K562 (cell line): ENCODE measurements around the gene ZNF8. TPM values are rescaled to one million over a fixed set of nuclear protein-coding genes. Genes with fewer than 3 reads are reported as not detected.

ENCODE experiments used
- BRD4 ChIP-seq: fragments of 200-600 bp; sonication (generic); IDR thresholded peaks from 2 replicates; pipeline ENCODE4 v1.6.1; 2017; ENCODE audit warnings: inconsistent platforms
- CREM ChIP-seq: IDR thresholded peaks from 2 replicates; pipeline ENCODE4 v1.6.1; 2014; ENCODE audit warnings: antibody characterized with exemption, low read depth
- DIDO1 ChIP-seq: fragments of 450-650 bp; IDR thresholded peaks from 2 replicates; pipeline ENCODE4 v1.6.1; 2016; ENCODE audit warnings: low read depth, missing biosample characterization, missing genetic modification characterization
- GABPA ChIP-seq: fragments of 200-800 bp; sonication (Bioruptor generic); conservative IDR thresholded peaks from 2 replicates; pipeline ENCODE4 v1.6.1; 2016; ENCODE audit warnings: low read depth, missing genetic modification characterization, missing compliant biosample characterization
- PHF8 ChIP-seq: fragments of 200-600 bp; sonication (generic); IDR thresholded peaks from 2 replicates; pipeline ENCODE4 v1.6.1; 2012; ENCODE audit warnings: mixed run types, mild to moderate bottlenecking, inconsistent platforms, low read length, moderate library complexity, borderline replicate concordance
- RBBP5 ChIP-seq: fragments of 200-600 bp; sonication (generic); IDR thresholded peaks from 2 replicates; pipeline ENCODE4 v1.6.1; 2012; ENCODE audit warnings: borderline replicate concordance, mild to moderate bottlenecking, low read length, control low read depth, inconsistent platforms; ENCODE audit not compliant: insufficient read depth, poor library complexity, severe bottlenecking
- SAP30 ChIP-seq: fragments of 200-600 bp; sonication (generic); IDR thresholded peaks from 2 replicates; pipeline ENCODE4 v1.6.1; 2012; ENCODE audit warnings: borderline replicate concordance, low read depth, mild to moderate bottlenecking, moderate library complexity, low read length, control low read depth, inconsistent platforms; ENCODE audit not compliant: insufficient read depth, poor library complexity, severe bottlenecking
- SIN3A ChIP-seq, 2 experiments: fragments of 150-350 bp in 1 of 2; IDR thresholded peaks; 2 replicates each; pipeline ENCODE4 v1.6.1; 2011 to 2016; ENCODE audit warnings: borderline replicate concordance in 2 of 2, low read depth in 2 of 2, low read length in 2 of 2, mild to moderate bottlenecking in 2 of 2, moderate library complexity in 2 of 2; ENCODE audit not compliant: control insufficient read depth in 1 of 2
- TAF9B ChIP-seq: fragments of 450-650 bp; IDR thresholded peaks from 2 replicates; pipeline ENCODE4 v1.6.1; 2018; ENCODE audit warnings: mild to moderate bottlenecking; ENCODE audit not compliant: partially characterized antibody
- polyA plus RNA-seq, 8 experiments: library from polyadenylated mRNA; depleted of rRNA in 4 of 8; stranded (reverse) in 5 of 8; unstranded in 3 of 8; fragments of >200 nt; fragmentation: Nextera tagmentation in 2 of 8; fragmentation: Illumina TruSeq in 1 of 8; extraction: Ambion mirVana in 2 of 8; extraction: Trizol in 1 of 8; gene quantifications; 2 replicates each; pipeline versions ENCODE4 v1.2.1 to v1.2.3, GENCODE V29; 2011 to 2014; ENCODE audit warnings: inconsistent platforms in 1 of 8, missing spikeins in 1 of 8
- total RNA-seq, 7 experiments: library from RNA; depleted of rRNA in 6 of 7; stranded (reverse); fragments of >200 nt in 6 of 7; fragmentation: Illumina TruSeq in 2 of 7; extraction: Trizol in 2 of 7; gene quantifications; 2 replicates each; pipeline versions ENCODE4 v1.2.1 to v1.2.3, GENCODE V29; 2011 to 2021; ENCODE audit warnings: low replicate concordance in 1 of 7
- TF ChIP-seq, protein P1 (sequence below): sonication (generic); formaldehyde crosslinking; IDR thresholded peaks from 2 replicates; pipeline ENCODE4 v1.8.0; 2022; ENCODE audit warnings: missing genetic modification reagents, mild to moderate bottlenecking, borderline replicate concordance
- TF ChIP-seq, protein P2 (sequence below): IDR thresholded peaks from 2 replicates; pipeline ENCODE4 v1.6.1; 2014; ENCODE audit warnings: antibody characterized with exemption
- TF ChIP-seq, protein P3 (sequence below): sonication (generic); formaldehyde crosslinking; IDR thresholded peaks from 2 replicates; pipeline ENCODE4 v1.8.0; 2022; ENCODE audit warnings: mild to moderate bottlenecking, missing genetic modification reagents
- TF ChIP-seq, protein P4 (sequence below): fragments of 250-450 bp; sonication (Bioruptor Pico); IDR thresholded peaks from 2 replicates; pipeline ENCODE4 v1.4.0; 2020
- TF ChIP-seq, protein P5 (sequence below): sonication (generic); formaldehyde crosslinking; IDR thresholded peaks from 2 replicates; pipeline ENCODE4 v1.8.1; 2023; ENCODE audit warnings: mild to moderate bottlenecking, missing genetic modification reagents

ZNF8 gene
- total and polyA plus RNA-seq, 9 of the 15 experiments (the other 6 are each of a cell fraction or from before 2014, with no cell fraction given), result 0.71 to 7.7 (median 4.7) TPM

DNA sequence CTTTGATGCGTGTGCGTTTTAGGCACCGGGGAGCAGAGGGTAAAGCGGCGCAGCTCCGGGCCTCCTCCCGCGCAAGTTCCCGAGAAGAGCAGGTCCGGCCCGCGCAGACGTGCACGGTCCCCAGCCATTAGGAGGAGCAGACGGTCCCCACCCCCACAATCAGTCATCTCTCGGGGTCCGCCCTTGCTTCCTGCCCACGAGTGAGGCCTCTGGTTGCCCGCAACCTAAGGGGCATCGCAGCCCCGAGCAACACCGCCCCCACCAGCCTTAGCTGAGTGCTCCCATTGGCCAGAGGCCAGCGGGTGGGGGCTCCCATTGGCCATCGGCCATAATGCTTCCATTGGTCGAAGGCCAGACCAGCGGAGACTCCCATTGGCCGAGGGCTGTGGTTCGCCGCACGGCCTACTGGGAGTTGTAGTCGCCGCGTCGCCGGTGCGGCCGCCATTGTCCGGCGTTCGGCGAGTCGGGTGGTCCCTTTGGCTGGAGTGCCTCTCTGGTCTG lies at the start of gene ZNF8 (continued):
- TF ChIP-seq, protein P1, sequence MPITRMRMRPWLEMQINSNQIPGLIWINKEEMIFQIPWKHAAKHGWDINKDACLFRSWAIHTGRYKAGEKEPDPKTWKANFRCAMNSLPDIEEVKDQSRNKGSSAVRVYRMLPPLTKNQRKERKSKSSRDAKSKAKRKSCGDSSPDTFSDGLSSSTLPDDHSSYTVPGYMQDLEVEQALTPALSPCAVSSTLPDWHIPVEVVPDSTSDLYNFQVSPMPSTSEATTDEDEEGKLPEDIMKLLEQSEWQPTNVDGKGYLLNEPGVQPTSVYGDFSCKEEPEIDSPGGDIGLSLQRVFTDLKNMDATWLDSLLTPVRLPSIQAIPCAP (CRISPR knock-in tag), result no peak
- TF ChIP-seq SIN3A (IDR thresholded peaks at IDR 0.05; ENCODE audit: borderline replicate concordance in 2 of 2, control insufficient read depth in 1 of 2, low read depth in 2 of 2, low read length in 2 of 2) (peak in 1 of 2 experiments; percentile 47; a peak in 2 of 4 replicates), DIDO1 (tag) (no peak), PHF8 (peak; percentile 85), CREM (peak; percentile 78), TAF9B (no peak), BRD4 (no peak), RBBP5 (peak; percentile 54), GABPA (tag) (peak; percentile 52), SAP30 (no peak)
- TF ChIP-seq, protein P2, sequence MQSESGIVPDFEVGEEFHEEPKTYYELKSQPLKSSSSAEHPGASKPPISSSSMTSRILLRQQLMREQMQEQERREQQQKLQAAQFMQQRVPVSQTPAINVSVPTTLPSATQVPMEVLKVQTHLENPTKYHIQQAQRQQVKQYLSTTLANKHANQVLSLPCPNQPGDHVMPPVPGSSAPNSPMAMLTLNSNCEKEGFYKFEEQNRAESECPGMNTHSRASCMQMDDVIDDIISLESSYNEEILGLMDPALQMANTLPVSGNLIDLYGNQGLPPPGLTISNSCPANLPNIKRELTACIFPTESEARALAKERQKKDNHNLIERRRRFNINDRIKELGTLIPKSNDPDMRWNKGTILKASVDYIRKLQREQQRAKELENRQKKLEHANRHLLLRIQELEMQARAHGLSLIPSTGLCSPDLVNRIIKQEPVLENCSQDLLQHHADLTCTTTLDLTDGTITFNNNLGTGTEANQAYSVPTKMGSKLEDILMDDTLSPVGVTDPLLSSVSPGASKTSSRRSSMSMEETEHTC, result no peak
- TF ChIP-seq, protein P3, sequence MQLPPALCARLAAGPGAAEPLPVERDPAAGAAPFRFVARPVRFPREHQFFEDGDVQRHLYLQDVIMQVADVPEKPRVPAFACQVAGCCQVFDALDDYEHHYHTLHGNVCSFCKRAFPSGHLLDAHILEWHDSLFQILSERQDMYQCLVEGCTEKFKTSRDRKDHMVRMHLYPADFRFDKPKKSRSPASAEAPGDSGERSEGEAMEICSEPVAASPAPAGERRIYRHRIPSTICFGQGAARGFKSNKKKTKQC (CRISPR knock-in tag), result no peak
- TF ChIP-seq, protein P4, sequence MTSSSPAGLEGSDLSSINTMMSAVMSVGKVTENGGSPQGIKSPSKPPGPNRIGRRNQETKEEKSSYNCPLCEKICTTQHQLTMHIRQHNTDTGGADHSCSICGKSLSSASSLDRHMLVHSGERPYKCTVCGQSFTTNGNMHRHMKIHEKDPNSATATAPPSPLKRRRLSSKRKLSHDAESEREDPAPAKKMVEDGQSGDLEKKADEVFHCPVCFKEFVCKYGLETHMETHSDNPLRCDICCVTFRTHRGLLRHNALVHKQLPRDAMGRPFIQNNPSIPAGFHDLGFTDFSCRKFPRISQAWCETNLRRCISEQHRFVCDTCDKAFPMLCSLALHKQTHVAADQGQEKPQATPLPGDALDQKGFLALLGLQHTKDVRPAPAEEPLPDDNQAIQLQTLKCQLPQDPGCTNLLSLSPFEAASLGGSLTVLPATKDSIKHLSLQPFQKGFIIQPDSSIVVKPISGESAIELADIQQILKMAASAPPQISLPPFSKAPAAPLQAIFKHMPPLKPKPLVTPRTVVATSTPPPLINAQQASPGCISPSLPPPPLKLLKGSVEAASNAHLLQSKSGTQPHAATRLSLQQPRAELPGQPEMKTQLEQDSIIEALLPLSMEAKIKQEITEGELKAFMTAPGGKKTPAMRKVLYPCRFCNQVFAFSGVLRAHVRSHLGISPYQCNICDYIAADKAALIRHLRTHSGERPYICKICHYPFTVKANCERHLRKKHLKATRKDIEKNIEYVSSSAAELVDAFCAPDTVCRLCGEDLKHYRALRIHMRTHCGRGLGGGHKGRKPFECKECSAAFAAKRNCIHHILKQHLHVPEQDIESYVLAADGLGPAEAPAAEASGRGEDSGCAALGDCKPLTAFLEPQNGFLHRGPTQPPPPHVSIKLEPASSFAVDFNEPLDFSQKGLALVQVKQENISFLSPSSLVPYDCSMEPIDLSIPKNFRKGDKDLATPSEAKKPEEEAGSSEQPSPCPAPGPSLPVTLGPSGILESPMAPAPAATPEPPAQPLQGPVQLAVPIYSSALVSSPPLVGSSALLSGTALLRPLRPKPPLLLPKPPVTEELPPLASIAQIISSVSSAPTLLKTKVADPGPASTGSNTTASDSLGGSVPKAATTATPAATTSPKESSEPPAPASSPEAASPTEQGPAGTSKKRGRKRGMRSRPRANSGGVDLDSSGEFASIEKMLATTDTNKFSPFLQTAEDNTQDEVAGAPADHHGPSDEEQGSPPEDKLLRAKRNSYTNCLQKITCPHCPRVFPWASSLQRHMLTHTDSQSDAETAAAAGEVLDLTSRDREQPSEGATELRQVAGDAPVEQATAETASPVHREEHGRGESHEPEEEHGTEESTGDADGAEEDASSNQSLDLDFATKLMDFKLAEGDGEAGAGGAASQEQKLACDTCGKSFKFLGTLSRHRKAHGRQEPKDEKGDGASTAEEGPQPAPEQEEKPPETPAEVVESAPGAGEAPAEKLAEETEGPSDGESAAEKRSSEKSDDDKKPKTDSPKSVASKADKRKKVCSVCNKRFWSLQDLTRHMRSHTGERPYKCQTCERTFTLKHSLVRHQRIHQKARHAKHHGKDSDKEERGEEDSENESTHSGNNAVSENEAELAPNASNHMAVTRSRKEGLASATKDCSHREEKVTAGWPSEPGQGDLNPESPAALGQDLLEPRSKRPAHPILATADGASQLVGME, result 0 out of 2 replicates have a peak, but pooled peaks have one; percentile 16
- TF ChIP-seq, protein P5, sequence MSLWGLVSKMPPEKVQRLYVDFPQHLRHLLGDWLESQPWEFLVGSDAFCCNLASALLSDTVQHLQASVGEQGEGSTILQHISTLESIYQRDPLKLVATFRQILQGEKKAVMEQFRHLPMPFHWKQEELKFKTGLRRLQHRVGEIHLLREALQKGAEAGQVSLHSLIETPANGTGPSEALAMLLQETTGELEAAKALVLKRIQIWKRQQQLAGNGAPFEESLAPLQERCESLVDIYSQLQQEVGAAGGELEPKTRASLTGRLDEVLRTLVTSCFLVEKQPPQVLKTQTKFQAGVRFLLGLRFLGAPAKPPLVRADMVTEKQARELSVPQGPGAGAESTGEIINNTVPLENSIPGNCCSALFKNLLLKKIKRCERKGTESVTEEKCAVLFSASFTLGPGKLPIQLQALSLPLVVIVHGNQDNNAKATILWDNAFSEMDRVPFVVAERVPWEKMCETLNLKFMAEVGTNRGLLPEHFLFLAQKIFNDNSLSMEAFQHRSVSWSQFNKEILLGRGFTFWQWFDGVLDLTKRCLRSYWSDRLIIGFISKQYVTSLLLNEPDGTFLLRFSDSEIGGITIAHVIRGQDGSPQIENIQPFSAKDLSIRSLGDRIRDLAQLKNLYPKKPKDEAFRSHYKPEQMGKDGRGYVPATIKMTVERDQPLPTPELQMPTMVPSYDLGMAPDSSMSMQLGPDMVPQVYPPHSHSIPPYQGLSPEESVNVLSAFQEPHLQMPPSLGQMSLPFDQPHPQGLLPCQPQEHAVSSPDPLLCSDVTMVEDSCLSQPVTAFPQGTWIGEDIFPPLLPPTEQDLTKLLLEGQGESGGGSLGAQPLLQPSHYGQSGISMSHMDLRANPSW (CRISPR knock-in tag), result no peak
